ENCODE measurements around the gene PFDN1. TPM values are rescaled to one million over a fixed set of nuclear protein-coding genes. Genes with fewer than 3 reads are reported as not detected.

PFDN1 gene
- total RNA-seq, 1 donor = 60.2 TPM

DNA sequence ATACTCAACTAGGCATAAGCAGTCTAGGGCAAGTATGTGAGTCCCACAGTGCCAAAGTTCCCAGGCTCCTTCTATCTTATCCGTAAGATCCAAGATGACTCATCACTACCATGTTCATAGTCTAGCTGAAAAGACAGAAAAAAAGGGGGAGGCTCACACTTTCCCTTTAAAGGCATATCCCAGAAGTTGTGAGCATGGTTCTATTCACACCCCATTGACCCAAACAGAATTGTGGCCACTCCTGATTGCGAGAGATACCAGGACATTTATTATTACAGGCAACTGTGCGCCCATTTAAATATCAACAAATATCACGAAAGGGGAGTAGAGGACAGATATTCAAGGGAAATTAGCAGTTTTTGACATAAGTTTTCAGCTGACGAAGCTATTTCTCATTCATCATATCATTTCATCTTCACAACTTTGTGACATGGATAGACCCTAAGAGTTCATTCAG, 8.1 kb upstream of the PFDN1 start:
- DNase-seq (ENCODE audit: low read depth) = peak; percentile 95
- TF ChIP-seq, protein P1, sequence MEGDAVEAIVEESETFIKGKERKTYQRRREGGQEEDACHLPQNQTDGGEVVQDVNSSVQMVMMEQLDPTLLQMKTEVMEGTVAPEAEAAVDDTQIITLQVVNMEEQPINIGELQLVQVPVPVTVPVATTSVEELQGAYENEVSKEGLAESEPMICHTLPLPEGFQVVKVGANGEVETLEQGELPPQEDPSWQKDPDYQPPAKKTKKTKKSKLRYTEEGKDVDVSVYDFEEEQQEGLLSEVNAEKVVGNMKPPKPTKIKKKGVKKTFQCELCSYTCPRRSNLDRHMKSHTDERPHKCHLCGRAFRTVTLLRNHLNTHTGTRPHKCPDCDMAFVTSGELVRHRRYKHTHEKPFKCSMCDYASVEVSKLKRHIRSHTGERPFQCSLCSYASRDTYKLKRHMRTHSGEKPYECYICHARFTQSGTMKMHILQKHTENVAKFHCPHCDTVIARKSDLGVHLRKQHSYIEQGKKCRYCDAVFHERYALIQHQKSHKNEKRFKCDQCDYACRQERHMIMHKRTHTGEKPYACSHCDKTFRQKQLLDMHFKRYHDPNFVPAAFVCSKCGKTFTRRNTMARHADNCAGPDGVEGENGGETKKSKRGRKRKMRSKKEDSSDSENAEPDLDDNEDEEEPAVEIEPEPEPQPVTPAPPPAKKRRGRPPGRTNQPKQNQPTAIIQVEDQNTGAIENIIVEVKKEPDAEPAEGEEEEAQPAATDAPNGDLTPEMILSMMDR (IDR thresholded peaks at IDR 0.05; ENCODE audit: insufficient read depth, low read length) = no peak
- H3K4me3 ChIP-seq (ENCODE audit: low read depth, low read length) = no peak overlapping the region

- peak; percentile 47 for DNase-seq (ENCODE audit: low read depth)
- H3K4me3 ChIP-seq (ENCODE audit: low read depth, low read length) = no peak overlapping the region
- TF ChIP-seq, protein P1 (IDR thresholded peaks at IDR 0.05; ENCODE audit: insufficient read depth, low read length) = no peak
Observed at GRCh38 chr5:140310434-140310833, 7.5 kb upstream of the PFDN1 start.

DNA sequence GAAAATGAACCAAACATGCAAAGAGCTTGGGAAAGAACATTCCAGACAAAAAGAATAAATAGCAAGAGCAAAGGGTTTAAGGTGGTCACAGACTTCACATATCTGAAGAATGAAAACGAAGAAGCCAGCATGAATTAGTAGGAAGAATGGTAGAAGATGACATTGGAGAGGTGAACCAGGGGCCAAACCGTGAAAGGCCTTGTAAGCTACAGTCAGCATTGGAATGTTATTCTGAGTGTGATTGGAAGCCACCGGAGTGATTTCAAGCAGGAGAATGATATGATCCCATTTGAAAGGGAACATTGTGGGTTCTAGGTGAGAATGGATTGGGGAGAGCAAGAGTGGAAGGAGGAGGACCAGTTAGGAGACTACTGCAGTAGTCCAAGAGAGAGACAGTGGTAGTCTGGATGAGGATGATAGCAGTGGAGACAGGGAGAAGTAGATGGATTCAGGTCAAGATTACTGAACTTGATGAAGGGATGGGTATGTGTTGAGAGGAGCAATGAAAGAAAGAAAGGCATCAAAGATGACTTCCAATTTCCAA, 6.9 kb upstream of the PFDN1 start:
- TF ChIP-seq, protein P1 (IDR thresholded peaks at IDR 0.05; ENCODE audit: insufficient read depth, low read length) = no peak
- DNase-seq (ENCODE audit: low read depth) = no peak
- no peak overlapping the region for H3K4me3 ChIP-seq (ENCODE audit: low read depth, low read length)

- DNase-seq (ENCODE audit: low read depth) = no peak
- no peak overlapping the region for H3K4me3 ChIP-seq (ENCODE audit: low read depth, low read length)
- TF ChIP-seq, protein P1 (IDR thresholded peaks at IDR 0.05; ENCODE audit: insufficient read depth, low read length) = no peak
Observed at GRCh38 chr5:140305471-140305870, 2.6 kb upstream of the PFDN1 start.

- H3K4me3 ChIP-seq (ENCODE audit: low read depth, low read length) = no peak overlapping the region
- no peak for DNase-seq (ENCODE audit: low read depth)
- TF ChIP-seq, protein P1 (IDR thresholded peaks at IDR 0.05; ENCODE audit: insufficient read depth, low read length) = no peak
Observed at GRCh38 chr5:140303966-140304365, 1.1 kb upstream of the PFDN1 start.

DNA sequence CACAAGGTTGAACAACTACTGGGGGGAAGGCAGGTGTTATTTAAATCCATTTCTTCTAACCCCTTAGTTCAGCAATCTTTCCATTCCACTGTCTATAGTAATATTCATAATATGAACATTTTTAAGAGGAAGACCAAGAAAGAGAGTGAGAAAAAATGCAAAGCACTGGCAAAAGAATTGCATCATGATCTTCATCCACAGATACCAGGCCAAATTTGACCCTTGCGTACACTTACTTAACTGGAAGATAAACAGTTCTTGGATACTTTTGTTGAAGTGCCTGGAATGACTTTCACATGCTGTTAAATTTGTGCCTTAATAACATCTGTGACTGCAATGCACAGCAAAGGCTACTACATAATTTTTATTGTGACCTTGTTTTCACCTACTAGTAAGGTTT, 1.8 kb downstream of the PFDN1 start:
- no peak for DNase-seq (ENCODE audit: low read depth)
- H3K4me3 ChIP-seq (ENCODE audit: low read depth, low read length) = no peak overlapping the region

More for the DNA sequence above, 1.8 kb downstream of the PFDN1 start:
- TF ChIP-seq, protein P1 (IDR thresholded peaks at IDR 0.05; ENCODE audit: insufficient read depth, low read length) = no peak

Measured in fibroblast of the aortic adventitia (primary cell).